HG03097 (cell line): ENCODE results near the gene OSBPL3.
"Not testable (repeated sequence)": the region's sequence is repeated elsewhere in the genome, so short reads cannot be mapped to it uniquely, and the experiment has no call there.

Experiments
- ATAC-seq: cut with Tn5 transposase; IDR thresholded peaks from one replicate; pipeline ENCODE4 v1.9.1; 2021; ENCODE audit not compliant: unreplicated experiment, low FRiP score

The OSBPL3 gene

GRCh38 chr7:24979863-24980533 lies at the start of gene OSBPL3:
Gene OSBPL3 (minus strand): TSS chr7:24980178. CDS start chr7:24892472, 87,706 bp downstream.
- peak; percentile 67 for ATAC-seq

GRCh38 chr7:25029075-25029474 lies 49.1 kb upstream of the OSBPL3 start:
- no peak for ATAC-seq

- ATAC-seq, result no peak
These were observed 48.5 kb upstream of the OSBPL3 start for GRCh38 chr7:25028370-25029021.

GRCh38 chr7:25026156-25026555 lies 46.2 kb upstream of the OSBPL3 start:
- ATAC-seq, result no peak

GRCh38 chr7:25025218-25025671 lies 45.3 kb upstream of the OSBPL3 start:
- no peak for ATAC-seq

GRCh38 chr7:25024066-25024465 lies 44.1 kb upstream of the OSBPL3 start:
- no peak for ATAC-seq

GRCh38 chr7:25017671-25018070 lies 37.7 kb upstream of the OSBPL3 start:
- not testable (repeated sequence) for ATAC-seq

GRCh38 chr7:25014756-25015155 lies 34.8 kb upstream of the OSBPL3 start:
- ATAC-seq, result no peak

GRCh38 chr7:25012710-25013109 lies 32.7 kb upstream of the OSBPL3 start:
- ATAC-seq, result not testable (repeated sequence)

- no peak for ATAC-seq
These were observed 32.3 kb upstream of the OSBPL3 start for GRCh38 chr7:25012254-25012653.

GRCh38 chr7:25009257-25009656 lies 29.3 kb upstream of the OSBPL3 start:
- no peak for ATAC-seq

GRCh38 chr7:25007668-25008067 lies 27.7 kb upstream of the OSBPL3 start:
- no peak for ATAC-seq

- ATAC-seq, result no peak
These were observed 26.3 kb upstream of the OSBPL3 start for GRCh38 chr7:25006276-25006675.

GRCh38 chr7:25005658-25006057 lies 25.7 kb upstream of the OSBPL3 start:
- no peak for ATAC-seq

GRCh38 chr7:25002786-25003185 lies 22.8 kb upstream of the OSBPL3 start:
- ATAC-seq, result no peak

- no peak for ATAC-seq
These were observed 15.5 kb upstream of the OSBPL3 start for GRCh38 chr7:24995466-24995865.

GRCh38 chr7:24992314-24992713 lies 12.3 kb upstream of the OSBPL3 start:
- ATAC-seq, result no peak

- no peak for ATAC-seq
These were observed 11.4 kb upstream of the OSBPL3 start for GRCh38 chr7:24991353-24991752.

- ATAC-seq, result no peak
These were observed 7.4 kb upstream of the OSBPL3 start for GRCh38 chr7:24987331-24987842.

- ATAC-seq, result no peak
These were observed 2.9 kb upstream of the OSBPL3 start for GRCh38 chr7:24982917-24983316.

GRCh38 chr7:24981171-24981951 lies 1.4 kb upstream of the OSBPL3 start:
- ATAC-seq, result no peak
